A549 (cell line): ENCODE data around the gene ATAT1.

ENCODE experiments used
- CTCF ChIP-seq: fragments of >200 bp; sonication (Bioruptor Twin); formaldehyde crosslinking; IDR thresholded peaks from 3 replicates; pipeline ENCODE4 v1.5.1; 2016
- EP300 ChIP-seq, 2 experiments: fragments of >200 bp; sonication (Bioruptor Twin); formaldehyde crosslinking; IDR thresholded peaks; 2 replicates in 1 of 2; 3 replicates in 1 of 2; pipeline ENCODE4 v1.6.1; 2016 to 2017
- JUNB ChIP-seq: fragments of >200 bp; sonication (Bioruptor Twin); formaldehyde crosslinking; IDR thresholded peaks from 2 replicates; pipeline ENCODE4 v1.6.1; 2016
- NR3C1 ChIP-seq: fragments of >200 bp; sonication (Bioruptor Twin); formaldehyde crosslinking; IDR thresholded peaks from 3 replicates; pipeline ENCODE4 v1.6.1; 2017
- POLR2A ChIP-seq: IDR thresholded peaks from 2 replicates; pipeline ENCODE4 v1.6.1; 2012; ENCODE audit warnings: mild to moderate bottlenecking, low read length
- RAD21 ChIP-seq, 2 experiments: fragments of >200 bp in 1 of 2; sonication (Bioruptor Twin) in 1 of 2; formaldehyde crosslinking in 1 of 2; IDR thresholded peaks in 1 of 2; conservative IDR thresholded peaks in 1 of 2; 2 replicates in 1 of 2; 3 replicates in 1 of 2; pipeline ENCODE4 v1.6.1; 2012 to 2018; ENCODE audit warnings: inconsistent platforms in 1 of 2
- RCOR1 ChIP-seq: fragments of 150-350 bp; IDR thresholded peaks from 2 replicates; pipeline ENCODE4 v1.6.1; 2014; ENCODE audit warnings: antibody characterized with exemption, low read length, low read depth
- RFX5 ChIP-seq: fragments of 450-650 bp; IDR thresholded peaks from 2 replicates; pipeline ENCODE4 v1.7.1; 2014; ENCODE audit warnings: antibody characterized with exemption, mild to moderate bottlenecking, moderate library complexity
- SREBF2 ChIP-seq: fragments of 450-650 bp; IDR thresholded peaks from 2 replicates; pipeline ENCODE4 v1.6.1; 2014; ENCODE audit warnings: mild to moderate bottlenecking, moderate library complexity

GRCh38 chr6:30689022-30689865 lies 62.6 kb downstream of the ATAT1 start:
- TF ChIP-seq CTCF (no peak), POLR2A (no peak), RFX5 (no peak), NR3C1 (no peak), JUNB (no peak), SREBF2 (no peak), RCOR1 (no peak), RAD21 (conservative IDR thresholded peaks at IDR 0.05 in 1 of 2, IDR thresholded peaks at IDR 0.05 in 1 of 2) (no peak), EP300 (IDR thresholded peaks at IDR 0.05) (no peak)
